Measurements from ENCODE around the gene EIF1AD. TPM values are rescaled to one million over a fixed set of nuclear protein-coding genes. Genes with fewer than 3 reads are reported as not detected.

The EIF1AD gene
- total and polyA plus RNA-seq, 9 of the 15 experiments (the other 6 are each of a cell fraction or from before 2014, with no cell fraction given) = 50.1 to 98.8 (median 58.7) TPM

DNA sequence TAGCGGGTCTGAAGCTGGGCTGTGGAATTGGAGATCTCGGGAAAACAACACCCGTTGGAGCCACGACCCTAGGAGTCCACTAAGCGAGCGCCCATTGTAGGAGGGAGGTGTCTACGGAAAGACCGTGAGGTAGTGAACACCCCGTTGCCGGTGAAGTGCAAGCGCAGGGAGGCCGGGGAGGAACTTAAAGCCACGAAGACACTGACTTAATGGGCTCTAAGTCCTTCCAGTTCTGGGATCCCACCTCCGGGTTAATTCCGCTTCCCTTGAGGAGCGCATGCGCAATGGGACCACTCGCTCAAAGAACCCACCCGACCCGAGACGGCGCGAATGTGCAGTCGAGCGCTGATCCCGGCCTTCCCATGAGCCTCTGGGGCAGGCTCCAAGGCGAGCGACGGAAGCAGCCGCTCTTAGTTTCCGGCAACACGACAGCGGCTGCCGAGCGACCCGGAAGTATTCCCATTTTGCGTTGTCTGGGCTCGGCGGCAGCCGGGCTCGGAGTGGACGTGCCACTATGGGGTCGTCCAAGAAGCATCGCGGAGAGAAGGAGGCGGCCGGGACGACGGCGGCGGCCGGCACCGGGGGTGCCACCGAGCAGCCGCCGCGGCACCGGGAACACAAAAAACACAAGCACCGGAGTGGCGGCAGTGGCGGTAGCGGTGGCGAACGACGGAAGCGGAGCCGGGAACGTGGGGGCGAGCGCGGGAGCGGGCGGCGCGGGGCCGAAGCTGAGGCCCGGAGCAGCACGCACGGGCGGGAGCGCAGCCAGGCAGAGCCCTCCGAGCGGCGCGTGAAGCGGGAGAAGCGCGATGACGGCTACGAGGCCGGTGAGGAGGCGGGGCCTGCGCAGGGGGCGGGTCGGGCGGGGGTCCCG, 40.5 kb downstream of the EIF1AD start, which contains the start of gene SART1 (continued):
- TF ChIP-seq CREB1 (IDR thresholded peaks at IDR 0.05) (peak; percentile 50), CREB1 (CRISPR knock-in tag; IDR thresholded peaks at IDR 0.05) (peak; percentile 56; the same call in 1 of the 2 replicates), HDAC2 (IDR thresholded peaks at IDR 0.05) (peak; percentile 20; the same call in 1 of the 2 replicates), ZNF57 (CRISPR knock-in tag; IDR thresholded peaks at IDR 0.05) (no peak), MEF2D (tag; conservative IDR thresholded peaks at IDR 0.05; ENCODE audit: low read depth) (no peak), ZNF551 (CRISPR knock-in tag; IDR thresholded peaks at IDR 0.05) (no peak), CC2D1A (IDR thresholded peaks at IDR 0.05) (0 out of 2 replicates have a peak, but pooled peaks have one; percentile 27), CCNT2 (IDR thresholded peaks at IDR 0.05; ENCODE audit: borderline replicate concordance, extremely low read depth, insufficient read length, low read depth, low read length) (peak; percentile 60), ZNF24 (IDR thresholded peaks at IDR 0.05) (peak; percentile 44; the same call in 1 of the 2 replicates), LCOR (CRISPR knock-in tag; IDR thresholded peaks at IDR 0.05) (0 out of 2 replicates have a peak, but pooled peaks have one; percentile 52), ZNF263 (CRISPR knock-in tag; IDR thresholded peaks at IDR 0.05; ENCODE audit: borderline replicate concordance) (peak; percentile 34; the same call in 1 of the 2 replicates), ZZZ3 (IDR thresholded peaks at IDR 0.05) (no peak), RBM25 (IDR thresholded peaks at IDR 0.05; ENCODE audit: low read depth, low read length, severe bottlenecking) (no peak), ETS2 (tag; IDR thresholded peaks at IDR 0.05; ENCODE audit: borderline replicate concordance, poor library complexity, severe bottlenecking) (no peak), HLTF (IDR thresholded peaks at IDR 0.05) (peak; percentile 61; the same call in 1 of the 2 replicates), CAMTA2 (CRISPR knock-in tag; conservative IDR thresholded peaks at IDR 0.05) (0 out of 2 replicates have a peak, but pooled peaks have one; percentile 17), POLR2B (IDR thresholded peaks at IDR 0.05; ENCODE audit: low read depth, partially characterized antibody) (peak; percentile 95), ELF2 (CRISPR knock-in tag; IDR thresholded peaks at IDR 0.05) (peak; percentile 91), POLR2H (tag; IDR thresholded peaks at IDR 0.05; ENCODE audit: low read depth) (peak; percentile 93), TCF7 (IDR thresholded peaks at IDR 0.05; ENCODE audit: borderline replicate concordance) (no peak; the same call in 1 of the 2 replicates), NFRKB (IDR thresholded peaks at IDR 0.05; ENCODE audit: low read depth) (peak; percentile 53), ZNF224 (CRISPR knock-in tag; IDR thresholded peaks at IDR 0.05) (no peak), NCOR1 (IDR thresholded peaks at IDR 0.05) (no peak), HNRNPL (IDR thresholded peaks at IDR 0.05; ENCODE audit: low read depth, low read length) (no peak), RNF2 (IDR thresholded peaks at IDR 0.05) (peak; percentile 50; the same call in 1 of the 2 replicates), U2AF2 (optimal IDR thresholded peaks at IDR 0.05; ENCODE audit: low read depth, low read length) (no peak), KLF16 (IDR thresholded peaks at IDR 0.05) (no peak)
- TF ChIP-seq, protein P1, sequence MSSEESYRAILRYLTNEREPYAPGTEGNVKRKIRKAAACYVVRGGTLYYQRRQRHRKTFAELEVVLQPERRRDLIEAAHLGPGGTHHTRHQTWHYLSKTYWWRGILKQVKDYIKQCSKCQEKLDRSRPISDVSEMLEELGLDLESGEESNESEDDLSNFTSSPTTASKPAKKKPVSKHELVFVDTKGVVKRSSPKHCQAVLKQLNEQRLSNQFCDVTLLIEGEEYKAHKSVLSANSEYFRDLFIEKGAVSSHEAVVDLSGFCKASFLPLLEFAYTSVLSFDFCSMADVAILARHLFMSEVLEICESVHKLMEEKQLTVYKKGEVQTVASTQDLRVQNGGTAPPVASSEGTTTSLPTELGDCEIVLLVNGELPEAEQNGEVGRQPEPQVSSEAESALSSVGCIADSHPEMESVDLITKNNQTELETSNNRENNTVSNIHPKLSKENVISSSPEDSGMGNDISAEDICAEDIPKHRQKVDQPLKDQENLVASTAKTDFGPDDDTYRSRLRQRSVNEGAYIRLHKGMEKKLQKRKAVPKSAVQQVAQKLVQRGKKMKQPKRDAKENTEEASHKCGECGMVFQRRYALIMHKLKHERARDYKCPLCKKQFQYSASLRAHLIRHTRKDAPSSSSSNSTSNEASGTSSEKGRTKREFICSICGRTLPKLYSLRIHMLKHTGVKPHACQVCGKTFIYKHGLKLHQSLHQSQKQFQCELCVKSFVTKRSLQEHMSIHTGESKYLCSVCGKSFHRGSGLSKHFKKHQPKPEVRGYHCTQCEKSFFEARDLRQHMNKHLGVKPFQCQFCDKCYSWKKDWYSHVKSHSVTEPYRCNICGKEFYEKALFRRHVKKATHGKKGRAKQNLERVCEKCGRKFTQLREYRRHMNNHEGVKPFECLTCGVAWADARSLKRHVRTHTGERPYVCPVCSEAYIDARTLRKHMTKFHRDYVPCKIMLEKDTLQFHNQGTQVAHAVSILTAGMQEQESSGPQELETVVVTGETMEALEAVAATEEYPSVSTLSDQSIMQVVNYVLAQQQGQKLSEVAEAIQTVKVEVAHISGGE (CRISPR knock-in tag; IDR thresholded peaks at IDR 0.05) = peak; percentile 35 to 94 (median 69); a peak in 5 of 6 replicates

Data from K562 (cell line).